Neutrophil (primary cell): ENCODE measurements around the gene ROR2.

Experiments used
- H3K27ac ChIP-seq: fragments of 200-600 bp; sonication (generic); 2 replicates; pipeline ENCODE4 v1.5.1; 2016; ENCODE audit warnings: mild to moderate bottlenecking, moderate library complexity
- H3K27me3 ChIP-seq: fragments of 200-600 bp; sonication (generic); 2 replicates; pipeline ENCODE4 v1.6.0; 2016; ENCODE audit warnings: mild to moderate bottlenecking
- H3K36me3 ChIP-seq: fragments of 200-600 bp; sonication (generic); 2 replicates; pipeline ENCODE4 v1.5.1; 2017
- H3K4me1 ChIP-seq, 2 experiments: fragments of 200-600 bp in 1 of 2; sonication (generic) in 1 of 2; 1 replicate in 1 of 2; 2 replicates in 1 of 2; pipeline versions ENCODE4 v1.5.1 to v1.6.1; 2013 to 2016; ENCODE audit warnings: low read depth in 1 of 2, low read length in 1 of 2, mild to moderate bottlenecking in 1 of 2, moderate library complexity in 1 of 2; ENCODE audit not compliant: control insufficient read depth in 1 of 2, insufficient read depth in 1 of 2
- H3K4me3 ChIP-seq, 2 experiments: fragments of 200-600 bp in 1 of 2; sonication (generic) in 1 of 2; 1 replicate in 1 of 2; 2 replicates in 1 of 2; pipeline ENCODE4 v1.5.1; 2013 to 2016; ENCODE audit warnings: low read depth in 1 of 2, low read length in 1 of 2, mild to moderate bottlenecking in 1 of 2, moderate library complexity in 1 of 2
- H3K9me3 ChIP-seq: fragments of 200-600 bp; sonication (generic); 2 replicates; pipeline ENCODE4 v1.5.1; 2016
- CTCF ChIP-seq: fragments of 200-600 bp; sonication (generic); IDR thresholded peaks from 2 replicates; pipeline ENCODE4 v1.5.1; 2016; ENCODE audit warnings: antibody characterized with exemption

ROR2 gene

DNA sequence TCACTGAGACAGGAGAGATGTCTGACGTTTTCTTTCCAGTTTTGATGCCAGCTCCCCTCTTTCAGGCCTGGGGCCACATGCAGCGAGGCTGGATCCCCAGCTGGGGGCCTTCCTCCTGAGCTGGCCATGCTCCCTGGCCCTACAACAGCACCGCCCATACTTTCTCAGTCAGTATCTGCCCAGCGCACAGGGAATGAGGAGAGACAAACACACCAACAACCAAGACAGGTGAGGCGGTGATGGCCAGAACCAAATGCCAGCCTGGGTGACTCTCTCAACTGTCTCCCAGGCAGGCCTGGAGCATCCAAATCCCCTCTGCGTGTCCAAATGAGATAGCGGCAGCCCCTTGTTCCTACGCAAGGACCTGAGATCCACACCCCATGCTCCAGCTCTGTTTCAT, 109.6 kb downstream of the ROR2 start:
- no peak overlapping the region for H3K4me3 ChIP-seq
- peaks cover 0 to 4% of the 10 kb centered on the region in 2 experiments for H3K4me1 ChIP-seq
- H3K36me3 ChIP-seq: no peaks in the 10 kb centered on the region
- no peaks in the 10 kb centered on the region for H3K9me3 ChIP-seq
- no peak for TF ChIP-seq CTCF
- H3K27ac ChIP-seq: no peak overlapping the region
- peaks cover 47% of the 10 kb centered on the region for H3K27me3 ChIP-seq

- TF ChIP-seq CTCF: no peak
- Histone ChIP-seq H3K4me1 (peaks cover 0 to 4% of the 10 kb centered on the region in 2 experiments), H3K27me3 (peaks cover 43% of the 10 kb centered on the region), H3K9me3 (no peaks in the 10 kb centered on the region), H3K27ac (no peak overlapping the region), H3K36me3 (no peaks in the 10 kb centered on the region), H3K4me3 (no peak overlapping the region)
These were observed 110.0 kb downstream of the ROR2 start for GRCh38 chr9:91839926-91840465.

DNA sequence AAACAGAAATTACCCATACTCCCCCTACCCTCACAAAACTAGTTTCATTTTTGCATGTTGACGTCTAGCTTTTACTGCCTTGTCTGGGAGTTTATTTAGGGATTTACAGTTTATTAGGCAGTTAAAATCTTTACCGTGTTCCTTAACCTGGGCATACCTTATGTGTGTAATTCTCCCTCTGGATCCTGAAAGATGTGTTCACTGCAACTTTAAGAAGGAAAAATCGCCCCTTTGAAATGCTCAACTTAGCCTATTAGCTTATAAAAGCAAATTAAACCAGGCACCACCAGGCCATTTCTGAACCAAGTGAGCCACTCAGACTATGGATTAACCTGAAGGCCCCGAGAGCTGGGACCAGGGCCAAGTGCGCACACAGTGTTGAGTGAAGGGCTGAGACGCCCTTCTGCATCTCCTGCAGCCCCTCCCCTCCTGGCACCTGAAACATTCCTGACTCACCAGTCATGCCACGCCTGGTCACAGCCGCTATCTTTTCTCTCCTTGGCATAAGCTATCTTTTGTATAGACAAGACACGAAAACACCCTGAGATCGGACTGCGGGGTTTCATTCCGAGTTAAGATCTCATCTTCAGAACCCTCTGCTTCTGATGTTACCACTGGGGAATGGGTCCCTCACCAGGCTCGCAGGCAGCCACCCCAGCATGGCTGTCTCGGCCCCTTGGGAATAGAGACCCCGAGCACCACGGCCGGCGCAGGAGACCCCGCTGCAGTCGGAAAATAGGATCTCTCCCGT, 111.9 kb downstream of the ROR2 start:
- no peak overlapping the region for H3K27ac ChIP-seq
- H3K36me3 ChIP-seq: no peaks in the 10 kb centered on the region
- no peaks in the 10 kb centered on the region for H3K9me3 ChIP-seq
- H3K4me3 ChIP-seq: no peak overlapping the region
- peaks cover 24% of the 10 kb centered on the region for H3K27me3 ChIP-seq
- H3K4me1 ChIP-seq: no peaks in the 10 kb centered on the region
- no peak for TF ChIP-seq CTCF

GRCh38 chr9:91836515-91836914, 113.5 kb downstream of the ROR2 start:
- TF ChIP-seq CTCF: no peak
- no peak overlapping the region for H3K4me3 ChIP-seq
- H3K27me3 ChIP-seq: peaks cover 10% of the 10 kb centered on the region
- H3K36me3 ChIP-seq: no peaks in the 10 kb centered on the region
- no peaks in the 10 kb centered on the region for H3K9me3 ChIP-seq
- no peaks in the 10 kb centered on the region for H3K4me1 ChIP-seq
- H3K27ac ChIP-seq: no peak overlapping the region

DNA sequence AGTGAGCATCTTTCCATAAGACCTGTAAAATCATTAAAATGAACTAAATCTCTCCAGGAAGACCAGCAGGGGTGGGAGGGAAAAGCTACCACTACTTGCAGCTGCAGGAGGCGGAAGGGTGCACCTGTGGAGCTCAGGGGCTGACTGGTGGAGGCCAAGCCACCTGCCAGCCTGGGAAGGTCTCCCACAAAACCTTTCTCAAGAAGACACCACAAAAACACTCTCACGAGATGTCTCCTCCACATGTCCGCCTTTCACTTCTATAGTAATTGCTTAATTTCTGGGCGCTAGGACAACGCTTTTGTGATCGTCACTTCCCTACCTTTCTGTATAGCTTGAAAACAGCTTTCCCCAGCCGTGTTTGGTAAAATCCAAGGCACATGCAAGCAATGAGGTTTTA, 114.4 kb downstream of the ROR2 start:
- no peak for TF ChIP-seq CTCF
- no peaks in the 10 kb centered on the region for H3K36me3 ChIP-seq
- H3K27ac ChIP-seq: no peak overlapping the region
- no peak overlapping the region for H3K4me3 ChIP-seq
- H3K9me3 ChIP-seq: no peaks in the 10 kb centered on the region
- H3K4me1 ChIP-seq: no peaks in the 10 kb centered on the region
- peaks cover 6% of the 10 kb centered on the region for H3K27me3 ChIP-seq
